ENCODE data around the gene EPHB3. TPM values are rescaled to one million over a fixed set of nuclear protein-coding genes. Genes with fewer than 3 reads are reported as not detected.

EPHB3 gene
- total and polyA plus RNA-seq, 9 donors = 2.1 to 31.0 (median 10.6) TPM

DNA sequence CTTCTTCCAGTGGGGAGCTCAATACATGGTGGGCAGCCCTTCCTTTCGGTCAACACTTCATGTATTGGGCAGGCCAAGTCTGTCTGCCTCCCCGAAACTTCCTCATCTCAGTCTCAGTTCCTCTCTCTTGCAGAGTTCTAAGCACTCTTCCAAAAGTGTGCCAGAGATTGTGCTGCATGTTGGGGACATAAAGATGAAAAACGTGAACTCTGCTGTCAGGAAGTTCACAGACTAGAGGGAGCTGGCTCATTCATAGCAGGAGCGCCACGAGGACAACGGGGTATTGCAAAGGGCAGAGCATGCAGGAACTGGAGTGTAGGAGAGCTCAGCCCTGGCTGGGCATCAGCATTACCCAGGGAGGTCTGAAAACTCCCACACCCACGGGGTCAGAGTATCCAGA lies 15.3 kb upstream of the EPHB3 start:
- intact Hi-C loops (cut with DNase I) = loop anchor here in 2 of 4 donors (10.0 kb wide), 2 partner anchors 131 to 171 kb away; partner anchors contain the start of gene THPO (in 1 of the 2)
- Histone ChIP-seq H3K9me3 (no peaks in the 10 kb centered on the region), H3K4me1 (ENCODE audit: insufficient read depth) (peaks cover 1% of the 10 kb centered on the region), H3K27ac (no peak overlapping the region), H3K4me3 (no peak overlapping the region), H3K27me3 (no peaks in the 10 kb centered on the region), H3K36me3 (no peaks in the 10 kb centered on the region)
- TF ChIP-seq POLR2A (IDR thresholded peaks at IDR 0.05) (no peak), EP300 (IDR thresholded peaks at IDR 0.05) (no peak)
- TF ChIP-seq, protein P1, sequence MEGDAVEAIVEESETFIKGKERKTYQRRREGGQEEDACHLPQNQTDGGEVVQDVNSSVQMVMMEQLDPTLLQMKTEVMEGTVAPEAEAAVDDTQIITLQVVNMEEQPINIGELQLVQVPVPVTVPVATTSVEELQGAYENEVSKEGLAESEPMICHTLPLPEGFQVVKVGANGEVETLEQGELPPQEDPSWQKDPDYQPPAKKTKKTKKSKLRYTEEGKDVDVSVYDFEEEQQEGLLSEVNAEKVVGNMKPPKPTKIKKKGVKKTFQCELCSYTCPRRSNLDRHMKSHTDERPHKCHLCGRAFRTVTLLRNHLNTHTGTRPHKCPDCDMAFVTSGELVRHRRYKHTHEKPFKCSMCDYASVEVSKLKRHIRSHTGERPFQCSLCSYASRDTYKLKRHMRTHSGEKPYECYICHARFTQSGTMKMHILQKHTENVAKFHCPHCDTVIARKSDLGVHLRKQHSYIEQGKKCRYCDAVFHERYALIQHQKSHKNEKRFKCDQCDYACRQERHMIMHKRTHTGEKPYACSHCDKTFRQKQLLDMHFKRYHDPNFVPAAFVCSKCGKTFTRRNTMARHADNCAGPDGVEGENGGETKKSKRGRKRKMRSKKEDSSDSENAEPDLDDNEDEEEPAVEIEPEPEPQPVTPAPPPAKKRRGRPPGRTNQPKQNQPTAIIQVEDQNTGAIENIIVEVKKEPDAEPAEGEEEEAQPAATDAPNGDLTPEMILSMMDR (IDR thresholded peaks at IDR 0.05) = no peak
- WGBS, 3 donors = 52 to 60% (median 54%) methylated on average over 7 of the region's 7 CpGs
- no peak for DNase-seq

DNA sequence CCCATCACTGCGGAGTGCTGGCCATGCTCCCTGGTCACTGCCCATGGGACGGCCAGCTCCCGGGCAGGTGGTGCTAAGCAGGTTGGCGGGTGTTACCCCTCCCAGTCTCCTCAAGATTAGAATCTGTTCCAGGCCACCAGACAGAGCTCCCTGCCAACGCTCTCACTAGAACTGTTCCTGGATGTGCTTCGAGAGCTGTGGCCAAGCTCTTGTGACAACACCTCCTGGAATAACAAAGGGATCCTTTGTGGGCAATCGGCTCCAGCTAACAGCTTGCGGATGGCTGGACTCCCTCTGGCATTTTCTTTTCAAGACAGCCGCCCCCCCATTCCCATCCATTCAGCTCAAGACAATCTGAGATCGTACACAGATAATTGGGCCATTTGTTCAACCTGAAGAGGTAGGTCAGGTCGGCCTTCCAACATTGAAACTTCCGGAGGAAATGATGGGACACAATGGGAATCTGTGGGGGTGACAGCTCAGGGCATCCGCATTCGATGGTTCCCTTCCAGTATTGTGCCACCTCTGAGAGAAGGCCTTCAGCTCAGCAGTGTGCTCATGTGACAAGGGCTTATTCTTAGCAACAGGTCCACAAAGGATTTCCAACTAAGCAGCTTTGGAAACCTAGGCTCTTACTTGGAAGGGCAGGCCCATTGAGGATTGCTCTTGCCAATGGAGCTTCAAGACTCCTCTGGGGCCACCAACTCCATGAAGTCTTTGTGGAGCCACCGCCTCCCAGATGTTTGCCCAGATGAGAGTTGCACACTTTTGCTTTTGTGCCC lies 11.6 kb upstream of the EPHB3 start:
- Histone ChIP-seq H3K27me3 (no peaks in the 10 kb centered on the region), H3K4me1 (ENCODE audit: insufficient read depth) (no peaks in the 10 kb centered on the region), H3K9me3 (no peaks in the 10 kb centered on the region), H3K4me3 (no peak overlapping the region), H3K27ac (no peak overlapping the region), H3K36me3 (no peaks in the 10 kb centered on the region)
- intact Hi-C loops (cut with DNase I) = loop anchor here in 2 of 4 donors (10.0 kb wide), 2 partner anchors 135 to 175 kb away; partner anchors contain the start of gene THPO (in 1 of the 2)
- WGBS, 3 donors = 91 to 95% (median 91%) methylated on average over 15 of the region's 15 CpGs
- TF ChIP-seq POLR2A (IDR thresholded peaks at IDR 0.05) = no peak
- TF ChIP-seq, protein P1 (IDR thresholded peaks at IDR 0.05) = no peak
- no peak for TF ChIP-seq EP300 (IDR thresholded peaks at IDR 0.05)
- DNase-seq = no peak

DNA sequence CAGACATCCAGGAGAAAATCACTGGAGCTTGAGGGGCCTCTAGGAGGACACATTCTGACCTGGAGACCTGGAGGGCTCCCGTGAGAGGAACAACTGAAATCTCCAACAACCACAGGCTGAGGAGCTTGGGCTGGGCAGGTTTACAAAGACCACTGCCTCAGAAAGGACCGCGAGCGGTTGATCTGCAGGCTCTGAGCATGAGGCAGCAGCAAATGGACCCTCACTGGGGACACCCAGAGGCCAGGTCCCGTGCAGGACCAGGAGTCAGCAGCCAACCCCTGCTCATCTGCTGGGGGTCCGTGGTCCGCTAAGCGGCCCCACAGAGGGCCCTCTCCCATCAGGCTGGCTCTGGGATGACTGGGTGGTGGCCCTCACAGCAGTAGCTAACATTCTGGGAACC lies 10.5 kb upstream of the EPHB3 start:
- Histone ChIP-seq H3K36me3 (no peaks in the 10 kb centered on the region), H3K27me3 (no peaks in the 10 kb centered on the region), H3K9me3 (no peaks in the 10 kb centered on the region), H3K4me1 (ENCODE audit: insufficient read depth) (no peaks in the 10 kb centered on the region), H3K27ac (no peak overlapping the region), H3K4me3 (no peak overlapping the region)
- no peak for DNase-seq
- intact Hi-C loops (cut with DNase I) = no loop called here
- TF ChIP-seq, protein P1 (IDR thresholded peaks at IDR 0.05) = no peak
- WGBS, 3 donors = 83 to 90% (median 88%) methylated on average over 8 of the region's 8 CpGs

DNA sequence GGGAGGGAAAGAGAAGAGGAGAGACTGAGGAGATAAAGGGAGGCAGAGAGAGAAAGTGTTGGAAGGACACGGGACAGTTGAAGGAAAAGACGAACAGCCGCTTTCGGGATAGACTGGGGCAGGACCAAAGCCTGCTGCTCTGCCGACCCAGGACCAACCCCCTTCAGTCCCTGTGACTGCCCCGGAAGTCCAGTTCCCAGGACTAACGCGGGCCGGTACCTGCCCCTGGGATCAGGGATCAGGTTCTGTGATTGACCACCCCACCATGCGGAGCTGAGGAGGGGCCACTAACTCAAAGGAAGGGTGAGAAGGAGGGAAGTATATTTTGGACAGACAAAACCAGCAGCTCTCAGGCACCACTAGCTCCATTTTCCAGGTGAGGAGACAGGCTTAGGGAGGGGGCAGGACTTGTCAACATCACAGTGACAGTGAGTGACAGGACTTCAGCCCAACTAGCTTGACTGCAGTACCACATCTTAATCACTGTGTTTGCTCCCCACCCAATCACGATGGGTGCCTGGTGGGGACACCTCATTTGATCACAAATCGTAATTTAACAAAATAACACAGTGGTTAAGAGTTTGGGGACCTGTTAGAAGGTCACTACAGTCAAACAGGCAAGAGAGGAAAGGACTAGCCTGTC lies 9.8 kb upstream of the EPHB3 start:
- Histone ChIP-seq H3K9me3 (no peaks in the 10 kb centered on the region), H3K27ac (no peak overlapping the region), H3K4me1 (ENCODE audit: insufficient read depth) (no peaks in the 10 kb centered on the region), H3K36me3 (no peaks in the 10 kb centered on the region), H3K4me3 (no peak overlapping the region), H3K27me3 (no peaks in the 10 kb centered on the region)
- no peak for DNase-seq
- intact Hi-C loops (cut with DNase I) = no loop called here
- 82 to 86% (median 85%) methylated on average over 12 of the region's 12 CpGs for WGBS, 3 donors
- TF ChIP-seq POLR2A (IDR thresholded peaks at IDR 0.05) = no peak
- TF ChIP-seq, protein P1 (IDR thresholded peaks at IDR 0.05) = no peak
- TF ChIP-seq EP300 (IDR thresholded peaks at IDR 0.05) = no peak
